IMR-90 (cell line): ENCODE data around the gene TMEM131. TPM values are rescaled to one million over a fixed set of nuclear protein-coding genes. Genes with fewer than 3 reads are reported as not detected.
A peak's percentile ranks its signal among the peaks of the same experiment; 100 is the strongest.

Source experiments
- ATAC-seq: fragments of 200-7000 bp; cut with Tn5 transposase; 2 replicates; pipeline ENCODE4 v1.9.1; 2020; ENCODE audit warnings: low read depth, mild to moderate bottlenecking, moderate library complexity
- BruUV-seq: library from RNA; stranded (reverse); fragments of 400-500 nt; replicated peaks from 2 replicates; lab custom pipeline; 2021; lab: Mats Ljungman, UMichigan
- CTCF ChIA-PET: fragments of 300-600 bp; formaldehyde crosslinking; extraction: SDS; loops from one replicate; lab custom pipeline; 2021; ENCODE audit warnings: antibody characterized with exemption; lab: Yijun Ruan, JAX
- POLR2A ChIA-PET: fragments of 300-600 bp; sonication (Branson Sonifier 250); formaldehyde crosslinking; loops from one replicate; lab custom pipeline; 2022; ENCODE audit warnings: antibody characterized with exemption; ENCODE audit not compliant: unreplicated experiment; lab: Charles Lee
- DNase-seq: peaks from one replicate; pipeline ENCODE4 v3.0.0; 2013
- H2AFZ ChIP-seq: replicated peaks from 2 replicates; pipeline ENCODE3; 2013; ENCODE audit warnings: low read length, mild to moderate bottlenecking; ENCODE audit not compliant: poor library complexity
- H2AK5ac ChIP-seq: 2 replicates; pipeline ENCODE4 v1.6.1; 2013; ENCODE audit warnings: low read depth, low read length, inconsistent platforms
- H2AK9ac ChIP-seq: replicated peaks from 2 replicates; pipeline ENCODE3; 2013; ENCODE audit warnings: mild to moderate bottlenecking, low read depth, low read length, moderate library complexity; ENCODE audit not compliant: poor library complexity
- H2BK120ac ChIP-seq: 2 replicates; pipeline ENCODE4 v1.6.1; 2013; ENCODE audit warnings: low read depth, low read length, inconsistent platforms
- H2BK15ac ChIP-seq: 3 replicates; pipeline ENCODE4 v1.6.1; 2013; ENCODE audit warnings: low read depth, low read length, inconsistent platforms
- H2BK20ac ChIP-seq: 2 replicates; pipeline ENCODE4 v1.6.1; 2013; ENCODE audit warnings: low read depth, mild to moderate bottlenecking, inconsistent platforms, low read length, moderate library complexity
- H2BK5ac ChIP-seq: 2 replicates; pipeline ENCODE4 v1.6.1; 2013; ENCODE audit warnings: mild to moderate bottlenecking, low read depth, low read length, inconsistent platforms; ENCODE audit not compliant: poor library complexity, severe bottlenecking
- H3K14ac ChIP-seq: replicated peaks from 2 replicates; pipeline ENCODE4 v1.6.1; 2013; ENCODE audit warnings: low read depth, low read length, inconsistent platforms
- H3K18ac ChIP-seq: 2 replicates; pipeline ENCODE4 v1.6.1; 2013; ENCODE audit warnings: low read depth, low read length, control low read depth
- H3K23ac ChIP-seq: 2 replicates; pipeline ENCODE4 v1.6.1; 2013; ENCODE audit warnings: low read depth, low read length, inconsistent platforms
- H3K27ac ChIP-seq: 2 replicates; pipeline ENCODE4 v1.5.1; 2013; ENCODE audit warnings: mild to moderate bottlenecking, control low read depth, low read length; ENCODE audit not compliant: insufficient read depth
- H3K27me3 ChIP-seq: 2 replicates; pipeline ENCODE4 v1.6.1; 2013; ENCODE audit warnings: low read length; ENCODE audit not compliant: control insufficient read depth, insufficient read depth
- H3K36me3 ChIP-seq: 2 replicates; pipeline ENCODE4 v1.6.1; 2013; ENCODE audit warnings: low read length, mixed read lengths; ENCODE audit not compliant: control insufficient read depth, insufficient read depth
- H3K4ac ChIP-seq: 2 replicates; pipeline ENCODE4 v1.6.1; 2013; ENCODE audit warnings: low read depth, low read length, inconsistent platforms
- H3K4me1 ChIP-seq: 2 replicates; pipeline ENCODE4 v1.6.1; 2013; ENCODE audit warnings: low read length, mixed read lengths; ENCODE audit not compliant: control insufficient read depth, insufficient read depth
- H3K4me2 ChIP-seq: 2 replicates; pipeline ENCODE4 v1.6.1; 2013; ENCODE audit warnings: low read depth, mild to moderate bottlenecking, control low read depth, low read length, moderate library complexity
- H3K4me3 ChIP-seq: 2 replicates; pipeline ENCODE4 v1.5.1; 2013; ENCODE audit warnings: low read depth, mild to moderate bottlenecking, control low read depth, low read length, moderate library complexity; ENCODE audit not compliant: insufficient read depth
- H3K56ac ChIP-seq: 2 replicates; pipeline ENCODE4 v1.6.1; 2013; ENCODE audit warnings: low read length, inconsistent platforms; ENCODE audit not compliant: insufficient read depth; ENCODE audit errors: extremely low read depth
- H3K79me1 ChIP-seq, 2 experiments: 2 replicates each; pipeline ENCODE4 v1.6.1; 2013; ENCODE audit warnings: low read length in 2 of 2, inconsistent platforms in 1 of 2, low read depth in 1 of 2
- H3K9ac ChIP-seq: 2 replicates; pipeline ENCODE4 v1.6.1; 2013; ENCODE audit warnings: low read depth, low read length, control low read depth
- H3K9me1 ChIP-seq: 2 replicates; pipeline ENCODE4 v1.6.1; 2013; ENCODE audit warnings: low read length, inconsistent platforms; ENCODE audit not compliant: insufficient read depth
- H3K9me3 ChIP-seq: 2 replicates; pipeline ENCODE4 v1.6.1; 2013; ENCODE audit warnings: low read length; ENCODE audit not compliant: control insufficient read depth, insufficient read depth
- H4K20me1 ChIP-seq: 2 replicates; pipeline ENCODE4 v1.6.1; 2013; ENCODE audit warnings: low read length, inconsistent platforms; ENCODE audit not compliant: insufficient read depth
- H4K5ac ChIP-seq: 2 replicates; pipeline ENCODE4 v1.6.1; 2013; ENCODE audit warnings: mild to moderate bottlenecking, low read depth, low read length, control low read depth
- H4K8ac ChIP-seq, 2 experiments: 2 replicates each; pipeline ENCODE4 v1.6.1; 2013; ENCODE audit warnings: low read depth in 2 of 2, low read length in 2 of 2, control low read depth in 1 of 2, inconsistent platforms in 1 of 2
- H4K91ac ChIP-seq: 2 replicates; pipeline ENCODE4 v1.6.1; 2013; ENCODE audit warnings: low read depth, low read length, inconsistent platforms; ENCODE audit not compliant: insufficient read depth
- BHLHE40 ChIP-seq: fragments of 150-350 bp; IDR thresholded peaks from 2 replicates; pipeline ENCODE4 v1.6.1; 2016; ENCODE audit warnings: mild to moderate bottlenecking, low read depth, low read length
- CTCF ChIP-seq: conservative IDR thresholded peaks from 2 replicates; pipeline ENCODE4 v1.5.1; 2012; ENCODE audit warnings: mild to moderate bottlenecking, low read depth, low read length, improper control_type of control experiment
- RCOR1 ChIP-seq: IDR thresholded peaks from 2 replicates; pipeline ENCODE4 v1.6.1; 2012; ENCODE audit warnings: mild to moderate bottlenecking, low read length, improper control_type of control experiment; ENCODE audit not compliant: insufficient replicate concordance
- SMC3 ChIP-seq: fragments of 150-350 bp; IDR thresholded peaks from 2 replicates; pipeline ENCODE4 v1.6.1; 2016; ENCODE audit warnings: low read depth, mild to moderate bottlenecking, antibody characterized with exemption, low read length, moderate library complexity
- USF2 ChIP-seq: fragments of 150-350 bp; IDR thresholded peaks from 2 replicates; pipeline ENCODE4 v1.6.1; 2017; ENCODE audit warnings: mild to moderate bottlenecking, antibody characterized with exemption, low read length, low read depth
- WGBS, 2 experiments: methylation state at CpG; one replicate each; pipeline versions ENCODE4 v1.1.5 to v1.1.7; 2013; ENCODE audit warnings: missing lambda C conversion rate in 2 of 2; ENCODE audit not compliant: insufficient read length in 1 of 2; ENCODE audit errors: extremely low coverage in 2 of 2; 5-methylcytosine and 5-hydroxymethylcytosine counted together
- dilution Hi-C: fragments of 300-500 bp; cut with HindIII; formaldehyde crosslinking; loops from one replicate; pipeline ENCODE4 v1.14.3; 2018; ENCODE audit warnings: low sequenced_read_pairs; ENCODE audit not compliant: unreplicated experiment
- in situ Hi-C: fragments of 300-500 bp; cut with MboI; formaldehyde crosslinking; loops from 3 replicates; pipeline ENCODE4 v1.14.3; 2019; ENCODE audit warnings: low sequenced_read_pairs, inconsistent platforms, mixed read lengths
- intact Hi-C: fragments of 100-400 bp; cut with micrococcal nuclease; formaldehyde crosslinking; loops from 2 replicates; pipeline ENCODE4 v1.10.0; 2022
- polyA plus RNA-seq, 3 experiments: library from polyadenylated mRNA; depleted of rRNA; stranded (reverse); fragments of >200 nt; gene quantifications; 2 replicates each; pipeline ENCODE4 v1.2.3, GENCODE V29; 2012; ENCODE audit warnings: low replicate concordance in 1 of 3
- total RNA-seq: library from RNA; depleted of rRNA; stranded (reverse); fragments of >200 nt; gene quantifications from 2 replicates; pipeline ENCODE4 v1.2.3, GENCODE V29; 2012

Gene TMEM131
- total and polyA plus RNA-seq, 2 of the 4 experiments (the other 2 are of a cell fraction) = 13.3 to 14.0 TPM

- dilution Hi-C loops (no loop called here), in situ Hi-C loops (no loop called here), intact Hi-C loops (no loop called here)
- no peak overlapping the region for H2BK15ac ChIP-seq
- no peaks in the 10 kb centered on the region for H3K9me1 ChIP-seq
- WGBS, 2 experiments = 60% methylated on average over 1 of the region's 2 CpGs; no CpG with 5 or more reads in 1 of the 2 experiments
- no peak overlapping the region for H3K14ac ChIP-seq
- H3K18ac ChIP-seq = no peak overlapping the region
- H3K9ac ChIP-seq = no peak overlapping the region
- H3K4ac ChIP-seq = no peak overlapping the region
- ChIA-PET CTCF (no interaction called here), POLR2A (no interaction called here)
- no peak overlapping the region for H4K5ac ChIP-seq
- H2AK5ac ChIP-seq = no peak overlapping the region
- no peak overlapping the region for H2BK20ac ChIP-seq
- no peak overlapping the region for H3K27ac ChIP-seq
- H2AK9ac ChIP-seq = no peak overlapping the region
- no peak overlapping the region for H4K8ac ChIP-seq
- no peak overlapping the region for H2BK5ac ChIP-seq
- no peak overlapping the region for H3K4me3 ChIP-seq
- no peak overlapping the region for H3K56ac ChIP-seq
- no peaks in the 10 kb centered on the region for H3K4me1 ChIP-seq
- H3K27me3 ChIP-seq = peaks cover 25% of the 10 kb centered on the region
- BruUV-seq = no TSS peak
- H3K23ac ChIP-seq = no peak overlapping the region
- H3K9me3 ChIP-seq = peaks cover 2% of the 10 kb centered on the region; the same call in 1 of the 2 replicates
- H3K79me1 ChIP-seq = no peaks in the 10 kb centered on the region
- ATAC-seq = no peak
- TF ChIP-seq RCOR1 = no peak
- TF ChIP-seq SMC3 = no peak
- TF ChIP-seq CTCF = no peak
- TF ChIP-seq USF2 = no peak
- TF ChIP-seq BHLHE40 = no peak
- H4K91ac ChIP-seq = no peak overlapping the region
- peak overlapping the region; percentile 33 for H2AFZ ChIP-seq
- H4K20me1 ChIP-seq = no peaks in the 10 kb centered on the region
- no peak for DNase-seq
- H3K4me2 ChIP-seq = no peak overlapping the region
- no peak overlapping the region for H2BK120ac ChIP-seq
- no peaks in the 10 kb centered on the region for H3K36me3 ChIP-seq
These were observed 275.0 kb downstream of the TMEM131 start for GRCh38 chr2:97720746-97721145.
